HCT116 (cell line): Measurements from ENCODE around the gene TSG101. TPM values are rescaled to one million over a fixed set of nuclear protein-coding genes. Genes with fewer than 3 reads are reported as not detected.

Source experiments
- ATAC-seq: fragments of 200-7000 bp; cut with Tn5 transposase; 2 replicates; pipeline ENCODE4 v1.9.1; 2020; ENCODE audit warnings: mild to moderate bottlenecking, moderate library complexity
- BruUV-seq: library from RNA; stranded (reverse); fragments of 400-500 nt; replicated peaks from 2 replicates; lab custom pipeline; 2021; lab: Mats Ljungman, UMichigan
- CTCF ChIA-PET: fragments of 300-600 bp; sonication (Branson Sonifier 250); formaldehyde crosslinking; loops from one replicate; lab custom pipeline; 2021; ENCODE audit warnings: antibody characterized with exemption; lab: Charles Lee
- POLR2A ChIA-PET: fragments of 300-600, 350-600 bp; sonication (Branson Sonifier 250); formaldehyde crosslinking; loops from one replicate; lab custom pipeline; 2021; ENCODE audit warnings: antibody characterized with exemption; lab: Charles Lee
- RAD21 ChIA-PET, 2 experiments: fragments of 300-600 bp; sonication (Branson Sonifier 250); formaldehyde crosslinking; loops; one replicate each; lab custom pipeline; 2023; ENCODE audit warnings: low total read pairs in 2 of 2; ENCODE audit not compliant: uncharacterized antibody in 2 of 2, unreplicated experiment in 2 of 2, low non-redundant PET in 1 of 2; lab: Charles Lee
- DNase-seq: peaks from one replicate; pipeline ENCODE4 v3.0.0-alpha.2; 2010; ENCODE audit warnings: low read depth, low spot score
- H2AFZ ChIP-seq: fragments of 200-600 bp; shearing (Covaris generic), sonication (generic); 2 replicates; pipeline ENCODE4 v1.6.1; 2017; ENCODE audit warnings: low read depth, mixed run types, mixed read lengths, antibody characterized with exemption, low read length; ENCODE audit not compliant: poor library complexity, severe bottlenecking
- H3K27ac ChIP-seq: 2 replicates; pipeline ENCODE4 v1.5.1; 2012; ENCODE audit warnings: low read depth, low read length
- H3K27me3 ChIP-seq: fragments of 200-600 bp; sonication (generic); 2 replicates; pipeline ENCODE4 v1.6.1; 2016; ENCODE audit warnings: mixed run types, low read length, mixed read lengths; ENCODE audit not compliant: insufficient read depth
- H3K36me3 ChIP-seq, 2 experiments: fragments of 200-500 bp in 1 of 2; fragments of 200-600 bp in 1 of 2; sonication (Bioruptor generic) in 1 of 2; sonication (generic) in 1 of 2; 2 replicates each; pipeline versions ENCODE4 v1.5.1 to v1.6.1; 2014 to 2016; ENCODE audit warnings: low read length in 2 of 2, inconsistent platforms in 1 of 2, mixed read lengths in 1 of 2, mixed run types in 1 of 2; ENCODE audit not compliant: insufficient read depth in 2 of 2, control insufficient read depth in 1 of 2
- H3K4me1 ChIP-seq, 2 experiments: fragments of 200-600 bp in 1 of 2; sonication (generic) in 1 of 2; 2 replicates each; pipeline versions ENCODE4 v1.5.1 to v1.6.1; 2012 to 2017; ENCODE audit warnings: low read length in 2 of 2, inconsistent platforms in 1 of 2, mild to moderate bottlenecking in 1 of 2, mixed read lengths in 1 of 2, mixed run types in 1 of 2, moderate library complexity in 1 of 2; ENCODE audit not compliant: insufficient read depth in 2 of 2, control insufficient read depth in 1 of 2
- H3K4me2 ChIP-seq: fragments of 200-600 bp; sonication (generic); 2 replicates; pipeline ENCODE4 v1.6.1; 2017; ENCODE audit warnings: mixed run types, low read length, mixed read lengths
- H3K4me3 ChIP-seq, 2 experiments: fragments of 200-600 bp in 1 of 2; sonication (generic) in 1 of 2; replicated peaks in 1 of 2; 2 replicates each; pipeline ENCODE4 v1.5.1; 2011 to 2016; ENCODE audit warnings: low read length in 2 of 2, control low read depth in 1 of 2, low read depth in 1 of 2, mild to moderate bottlenecking in 1 of 2, mixed read lengths in 1 of 2, mixed run types in 1 of 2
- H3K79me2 ChIP-seq: fragments of 200-600 bp; sonication (generic); 2 replicates; pipeline ENCODE4 v1.6.1; 2017; ENCODE audit warnings: mild to moderate bottlenecking, mixed run types, low read length, moderate library complexity, mixed read lengths; ENCODE audit not compliant: insufficient read depth
- H3K9ac ChIP-seq: fragments of 200-600 bp; sonication (generic); 2 replicates; pipeline ENCODE4 v1.6.1; 2016; ENCODE audit warnings: low read length, mixed read lengths
- H3K9me2 ChIP-seq: fragments of 200-600 bp; sonication (generic), shearing (Covaris generic); 2 replicates; pipeline ENCODE4 v1.6.1; 2017; ENCODE audit warnings: mixed run types, mild to moderate bottlenecking, moderate library complexity; ENCODE audit not compliant: insufficient read depth
- H3K9me3 ChIP-seq, 2 experiments: fragments of 200-500 bp in 1 of 2; fragments of 200-600 bp in 1 of 2; sonication (Bioruptor generic) in 1 of 2; sonication (generic) in 1 of 2; 2 replicates each; pipeline ENCODE4 v1.6.1; 2014 to 2017; ENCODE audit warnings: low read length in 2 of 2, mixed read lengths in 2 of 2, inconsistent platforms in 1 of 2, low read depth in 1 of 2, mild to moderate bottlenecking in 1 of 2, mixed run types in 1 of 2, moderate library complexity in 1 of 2; ENCODE audit not compliant: control insufficient read depth in 1 of 2, insufficient read depth in 1 of 2
- H4K20me1 ChIP-seq: fragments of 200-600 bp; sonication (generic), shearing (Covaris generic); 2 replicates; pipeline ENCODE4 v1.6.1; 2017; ENCODE audit warnings: mixed run types, mild to moderate bottlenecking, moderate library complexity; ENCODE audit not compliant: insufficient read depth
- CBX3 ChIP-seq: IDR thresholded peaks from 2 replicates; pipeline ENCODE4 v1.6.1; 2012; ENCODE audit warnings: low read depth
- EGR1 ChIP-seq: IDR thresholded peaks from 2 replicates; pipeline ENCODE4 v1.6.1; 2012; ENCODE audit warnings: low read depth
- ELF1 ChIP-seq: IDR thresholded peaks from 2 replicates; pipeline ENCODE4 v1.6.1; 2012; ENCODE audit warnings: low read depth, borderline replicate concordance
- EZH2phosphoT487 ChIP-seq: fragments of 200-600 bp; IDR thresholded peaks from 2 replicates; pipeline ENCODE4 v1.6.1; 2018; ENCODE audit warnings: antibody characterized with exemption, borderline replicate concordance
- JUND ChIP-seq: IDR thresholded peaks from 2 replicates; pipeline ENCODE4 v1.6.1; 2012
- SRF ChIP-seq: IDR thresholded peaks from 2 replicates; pipeline ENCODE4 v1.6.1; 2012; ENCODE audit warnings: low read depth
- YY1 ChIP-seq: IDR thresholded peaks from 2 replicates; pipeline ENCODE4 v1.6.1; 2011; ENCODE audit warnings: low read length, low read depth, moderate library complexity, mild to moderate bottlenecking; ENCODE audit not compliant: insufficient replicate concordance; ENCODE audit errors: extremely low read depth
- ZNF274 ChIP-seq: fragments of 200-500 bp; sonication (Bioruptor generic); IDR thresholded peaks from 2 replicates; pipeline ENCODE4 v1.6.1; 2014; ENCODE audit warnings: mild to moderate bottlenecking, low read depth, low read length, inconsistent platforms
- intact Hi-C: fragments of 100-400 bp; cut with micrococcal nuclease; formaldehyde crosslinking; loops from 2 replicates; pipeline ENCODE4 v1.10.0; 2022
- total RNA-seq: library from RNA; stranded (reverse); gene quantifications from one replicate; pipeline ENCODE4 v1.2.1, GENCODE V29; 2021; ENCODE audit not compliant: unreplicated experiment
- TF ChIP-seq, protein P1 (sequence below), 3 experiments: fragments of 200-600 bp in 1 of 3; sonication (generic) in 1 of 3; IDR thresholded peaks in 2 of 3; conservative IDR thresholded peaks in 1 of 3; 2 replicates each; pipeline ENCODE4 v1.5.1; 2012 to 2017; ENCODE audit warnings: low read depth in 2 of 3, low read length in 2 of 3, antibody characterized with exemption in 1 of 3, borderline replicate concordance in 1 of 3, control low read depth in 1 of 3, mild to moderate bottlenecking in 1 of 3, mixed read lengths in 1 of 3, mixed run types in 1 of 3, moderate library complexity in 1 of 3; ENCODE audit not compliant: insufficient read depth in 1 of 3

TSG101 gene
- total RNA-seq, 1 experiment from 2014 or later, result 61.9 TPM

DNA sequence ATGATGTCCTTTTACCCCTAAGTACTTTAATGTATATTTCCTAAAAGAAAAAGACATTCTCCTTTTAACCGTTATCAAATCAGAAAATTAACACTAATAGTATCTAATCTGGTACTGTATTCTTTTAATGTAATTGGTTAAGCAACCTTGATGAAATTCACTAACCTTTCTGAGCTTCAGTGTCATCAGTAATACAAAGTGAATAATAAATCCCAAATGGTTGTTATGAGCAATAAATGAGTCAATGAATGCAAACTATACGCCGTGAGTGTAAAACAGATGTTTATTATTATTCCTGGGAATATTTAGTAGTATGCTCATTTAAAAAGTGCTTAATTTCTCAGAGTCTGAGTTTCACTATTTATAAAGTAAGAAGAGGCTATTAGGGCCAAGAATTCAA is 40.3 kb upstream of the TSG101 start:
- TF ChIP-seq ZNF274, result no peak
- CTCF ChIA-PET, result no interaction called here
- no peaks in the 10 kb centered on the region for H3K4me1 ChIP-seq
- POLR2A ChIA-PET, result no interaction called here
- DNase-seq, result no peak
- intact Hi-C loops, result no loop called here
- H3K79me2 ChIP-seq, result no peaks in the 10 kb centered on the region
- no peaks in the 10 kb centered on the region for H3K9me3 ChIP-seq
- no peaks in the 10 kb centered on the region for H3K9me2 ChIP-seq
- H3K4me2 ChIP-seq, result no peak overlapping the region
- no peaks in the 10 kb centered on the region for H3K27me3 ChIP-seq
- H3K27ac ChIP-seq, result no peak overlapping the region
- H2AFZ ChIP-seq, result no peak overlapping the region
- H3K9ac ChIP-seq, result no peak overlapping the region
- no peak overlapping the region for H3K4me3 ChIP-seq
- RAD21 ChIA-PET, result no interaction called here
- ATAC-seq, result no peak
- no TSS peak for BruUV-seq
- no peaks in the 10 kb centered on the region for H4K20me1 ChIP-seq
- H3K36me3 ChIP-seq, result peaks cover 3% of the 10 kb centered on the region in 2 experiments

DNA sequence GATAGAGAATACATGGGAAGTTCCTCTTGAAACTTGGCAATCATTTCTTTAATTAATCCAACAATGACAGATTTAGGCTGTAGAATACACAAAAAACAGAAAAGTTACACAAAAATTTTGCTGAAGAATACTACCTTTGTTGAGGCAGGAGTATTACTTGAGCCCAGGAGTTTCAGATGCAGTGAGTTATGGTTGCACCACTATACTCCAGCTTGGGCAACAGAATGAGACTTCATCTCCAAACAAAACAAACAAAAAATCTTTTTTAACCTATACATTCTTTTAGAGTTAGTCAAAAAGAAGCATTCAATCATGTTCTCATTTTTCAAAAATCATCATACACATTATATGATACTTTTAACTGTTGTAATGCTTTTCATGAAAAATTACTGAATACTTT is 39.7 kb upstream of the TSG101 start:
- DNase-seq (no peak), ATAC-seq (no peak)
- Histone ChIP-seq H3K27me3 (no peaks in the 10 kb centered on the region), H3K79me2 (no peaks in the 10 kb centered on the region), H2AFZ (no peak overlapping the region), H3K36me3 (peaks cover 3% of the 10 kb centered on the region in 2 experiments), H3K27ac (no peak overlapping the region), H4K20me1 (no peaks in the 10 kb centered on the region), H3K4me1 (no peaks in the 10 kb centered on the region), H3K9me3 (no peaks in the 10 kb centered on the region), H3K4me3 (no peak overlapping the region), H3K9me2 (no peaks in the 10 kb centered on the region), H3K9ac (no peak overlapping the region), H3K4me2 (no peak overlapping the region)
- TF ChIP-seq CBX3 (no peak), JUND (no peak), SRF (no peak), EZH2phosphoT487 (no peak), YY1 (no peak), EGR1 (no peak), ELF1 (no peak), ZNF274 (no peak)
- TF ChIP-seq, protein P1, sequence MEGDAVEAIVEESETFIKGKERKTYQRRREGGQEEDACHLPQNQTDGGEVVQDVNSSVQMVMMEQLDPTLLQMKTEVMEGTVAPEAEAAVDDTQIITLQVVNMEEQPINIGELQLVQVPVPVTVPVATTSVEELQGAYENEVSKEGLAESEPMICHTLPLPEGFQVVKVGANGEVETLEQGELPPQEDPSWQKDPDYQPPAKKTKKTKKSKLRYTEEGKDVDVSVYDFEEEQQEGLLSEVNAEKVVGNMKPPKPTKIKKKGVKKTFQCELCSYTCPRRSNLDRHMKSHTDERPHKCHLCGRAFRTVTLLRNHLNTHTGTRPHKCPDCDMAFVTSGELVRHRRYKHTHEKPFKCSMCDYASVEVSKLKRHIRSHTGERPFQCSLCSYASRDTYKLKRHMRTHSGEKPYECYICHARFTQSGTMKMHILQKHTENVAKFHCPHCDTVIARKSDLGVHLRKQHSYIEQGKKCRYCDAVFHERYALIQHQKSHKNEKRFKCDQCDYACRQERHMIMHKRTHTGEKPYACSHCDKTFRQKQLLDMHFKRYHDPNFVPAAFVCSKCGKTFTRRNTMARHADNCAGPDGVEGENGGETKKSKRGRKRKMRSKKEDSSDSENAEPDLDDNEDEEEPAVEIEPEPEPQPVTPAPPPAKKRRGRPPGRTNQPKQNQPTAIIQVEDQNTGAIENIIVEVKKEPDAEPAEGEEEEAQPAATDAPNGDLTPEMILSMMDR (IDR thresholded peaks at IDR 0.05 in 2 of 3, conservative IDR thresholded peaks at IDR 0.05 in 1 of 3; ENCODE audit: borderline replicate concordance in 1 of 3, insufficient read depth in 1 of 3, low read depth in 2 of 3, low read length in 2 of 3), result no peak
- ChIA-PET RAD21 (no interaction called here), CTCF (no interaction called here), POLR2A (no interaction called here)
- intact Hi-C loops, result no loop called here
- BruUV-seq, result no TSS peak
